OCI-LY1 (cell line): ENCODE measurements around the gene ABCA7.

Experiments
- H2AFZ ChIP-seq: fragments of 200-600 bp; sonication (generic), shearing (Covaris generic); 2 replicates; pipeline ENCODE4 v1.6.0; 2014; ENCODE audit warnings: antibody characterized with exemption, mild to moderate bottlenecking, low read length
- H3F3A ChIP-seq: fragments of 200-600 bp; sonication (generic), shearing (Covaris generic); 2 replicates; pipeline ENCODE4 v1.6.0; 2014; ENCODE audit warnings: mild to moderate bottlenecking, antibody characterized with exemption, low read length, moderate library complexity; ENCODE audit not compliant: insufficient read depth
- H3K27ac ChIP-seq: fragments of 200-600 bp; sonication (generic); 2 replicates; pipeline ENCODE4 v1.5.1; 2014; ENCODE audit warnings: low read length, mixed run types, mild to moderate bottlenecking, low read depth; ENCODE audit not compliant: poor library complexity, severe bottlenecking
- H3K27me3 ChIP-seq: fragments of 200-600 bp; sonication (generic); 2 replicates; pipeline ENCODE4 v1.6.0; 2014; ENCODE audit warnings: antibody characterized with exemption, mild to moderate bottlenecking, low read length, moderate library complexity; ENCODE audit not compliant: insufficient read depth
- H3K36me3 ChIP-seq: fragments of 200-600 bp; sonication (generic); 2 replicates; pipeline ENCODE4 v1.6.1; 2014; ENCODE audit warnings: mild to moderate bottlenecking, antibody characterized with exemption, low read length, moderate library complexity, mixed read lengths; ENCODE audit not compliant: insufficient read depth
- H3K4me1 ChIP-seq: fragments of 200-600 bp; sonication (generic); 2 replicates; pipeline ENCODE4 v1.5.1; 2014; ENCODE audit warnings: mild to moderate bottlenecking, low read length, moderate library complexity; ENCODE audit not compliant: insufficient read depth, severe bottlenecking
- H3K4me2 ChIP-seq: fragments of 200-600 bp; sonication (generic), shearing (Covaris generic); 2 replicates; pipeline ENCODE4 v1.6.1; 2014; ENCODE audit warnings: low read length
- H3K4me3 ChIP-seq: fragments of 200-600 bp; sonication (generic); 2 replicates; pipeline ENCODE4 v1.5.1; 2014; ENCODE audit warnings: low read length, low read depth, mild to moderate bottlenecking, mixed read lengths; ENCODE audit not compliant: poor library complexity, severe bottlenecking
- H3K79me2 ChIP-seq: fragments of 200-600 bp; shearing (Covaris generic); 2 replicates; pipeline ENCODE4 v1.6.1; 2016; ENCODE audit warnings: mixed run types, low read length, mixed read lengths; ENCODE audit not compliant: insufficient read depth
- H3K9ac ChIP-seq: fragments of 200-600 bp; sonication (generic), shearing (Covaris generic); 2 replicates; pipeline ENCODE4 v1.6.1; 2014; ENCODE audit warnings: mild to moderate bottlenecking, low read length, mixed read lengths
- H3K9me2 ChIP-seq: fragments of 200-600 bp; sonication (generic), shearing (Covaris generic); 2 replicates; pipeline ENCODE4 v1.6.1; 2014; ENCODE audit warnings: low read depth, mild to moderate bottlenecking, low read length, mixed read lengths
- H3K9me3 ChIP-seq: fragments of 200-600 bp; shearing (Covaris generic); 2 replicates; pipeline ENCODE4 v1.6.1; 2014; ENCODE audit warnings: low read length, mixed read lengths
- H4K20me1 ChIP-seq: fragments of 200-600 bp; sonication (generic), shearing (Covaris generic); 2 replicates; pipeline ENCODE4 v1.6.0; 2016; ENCODE audit warnings: mild to moderate bottlenecking, low read length; ENCODE audit not compliant: insufficient read depth
- EZH2 ChIP-seq: fragments of 200-600 bp; sonication (generic), shearing (Covaris generic); IDR thresholded peaks from 2 replicates; pipeline ENCODE4 v1.8.0; 2017; ENCODE audit warnings: borderline replicate concordance, mixed run types, mild to moderate bottlenecking, antibody characterized with exemption, low read length, moderate library complexity, mixed read lengths
- TF ChIP-seq, protein P1 (sequence below): fragments of 200-600 bp; sonication (generic), shearing (Covaris generic); IDR thresholded peaks from 2 replicates; pipeline ENCODE4 v1.5.1; 2017; ENCODE audit warnings: mild to moderate bottlenecking, antibody characterized with exemption, low read length, moderate library complexity, mixed read lengths

ABCA7 gene

DNA sequence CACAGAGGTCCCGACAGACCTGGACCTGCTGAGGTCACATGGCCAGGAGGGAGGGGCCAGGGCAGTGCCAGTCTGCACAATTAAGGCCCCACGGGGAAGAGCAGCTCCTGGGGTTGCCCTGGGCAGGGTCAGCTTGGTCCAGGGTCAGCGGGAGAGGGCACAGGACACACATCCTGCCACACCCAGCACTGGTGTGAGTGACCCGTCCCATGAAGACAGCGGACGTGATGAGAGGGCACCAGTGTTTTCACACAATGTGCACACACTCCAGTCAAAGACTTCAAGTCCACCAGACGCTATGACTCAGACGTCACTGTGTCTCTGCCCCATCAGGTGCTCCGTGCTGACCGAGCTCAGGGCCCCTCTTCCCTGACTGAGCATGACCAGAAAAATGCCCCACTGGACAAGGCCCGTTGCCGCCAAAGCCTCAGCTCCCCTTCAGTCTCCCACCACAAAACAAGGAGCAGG, 23.2 kb upstream of the ABCA7 start:
- Histone ChIP-seq H3K27ac (peak overlapping the region; percentile 6), H3K9me3 (no peaks in the 10 kb centered on the region), H4K20me1 (no peaks in the 10 kb centered on the region), H3F3A (no peaks in the 10 kb centered on the region), H3K4me2 (peak overlapping the region; percentile 99), H3K4me3 (peak overlapping the region; percentile 99), H3K9me2 (no peaks in the 10 kb centered on the region), H3K9ac (no peak overlapping the region; the same call in 1 of the 2 replicates), H3K4me1 (peaks cover 52% of the 10 kb centered on the region), H3K27me3 (no peaks in the 10 kb centered on the region), H2AFZ (no peak overlapping the region), H3K79me2 (peaks cover 54% of the 10 kb centered on the region), H3K36me3 (peaks cover 42% of the 10 kb centered on the region)
- TF ChIP-seq, protein P1, sequence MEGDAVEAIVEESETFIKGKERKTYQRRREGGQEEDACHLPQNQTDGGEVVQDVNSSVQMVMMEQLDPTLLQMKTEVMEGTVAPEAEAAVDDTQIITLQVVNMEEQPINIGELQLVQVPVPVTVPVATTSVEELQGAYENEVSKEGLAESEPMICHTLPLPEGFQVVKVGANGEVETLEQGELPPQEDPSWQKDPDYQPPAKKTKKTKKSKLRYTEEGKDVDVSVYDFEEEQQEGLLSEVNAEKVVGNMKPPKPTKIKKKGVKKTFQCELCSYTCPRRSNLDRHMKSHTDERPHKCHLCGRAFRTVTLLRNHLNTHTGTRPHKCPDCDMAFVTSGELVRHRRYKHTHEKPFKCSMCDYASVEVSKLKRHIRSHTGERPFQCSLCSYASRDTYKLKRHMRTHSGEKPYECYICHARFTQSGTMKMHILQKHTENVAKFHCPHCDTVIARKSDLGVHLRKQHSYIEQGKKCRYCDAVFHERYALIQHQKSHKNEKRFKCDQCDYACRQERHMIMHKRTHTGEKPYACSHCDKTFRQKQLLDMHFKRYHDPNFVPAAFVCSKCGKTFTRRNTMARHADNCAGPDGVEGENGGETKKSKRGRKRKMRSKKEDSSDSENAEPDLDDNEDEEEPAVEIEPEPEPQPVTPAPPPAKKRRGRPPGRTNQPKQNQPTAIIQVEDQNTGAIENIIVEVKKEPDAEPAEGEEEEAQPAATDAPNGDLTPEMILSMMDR, result no peak
- no peak for TF ChIP-seq EZH2

DNA sequence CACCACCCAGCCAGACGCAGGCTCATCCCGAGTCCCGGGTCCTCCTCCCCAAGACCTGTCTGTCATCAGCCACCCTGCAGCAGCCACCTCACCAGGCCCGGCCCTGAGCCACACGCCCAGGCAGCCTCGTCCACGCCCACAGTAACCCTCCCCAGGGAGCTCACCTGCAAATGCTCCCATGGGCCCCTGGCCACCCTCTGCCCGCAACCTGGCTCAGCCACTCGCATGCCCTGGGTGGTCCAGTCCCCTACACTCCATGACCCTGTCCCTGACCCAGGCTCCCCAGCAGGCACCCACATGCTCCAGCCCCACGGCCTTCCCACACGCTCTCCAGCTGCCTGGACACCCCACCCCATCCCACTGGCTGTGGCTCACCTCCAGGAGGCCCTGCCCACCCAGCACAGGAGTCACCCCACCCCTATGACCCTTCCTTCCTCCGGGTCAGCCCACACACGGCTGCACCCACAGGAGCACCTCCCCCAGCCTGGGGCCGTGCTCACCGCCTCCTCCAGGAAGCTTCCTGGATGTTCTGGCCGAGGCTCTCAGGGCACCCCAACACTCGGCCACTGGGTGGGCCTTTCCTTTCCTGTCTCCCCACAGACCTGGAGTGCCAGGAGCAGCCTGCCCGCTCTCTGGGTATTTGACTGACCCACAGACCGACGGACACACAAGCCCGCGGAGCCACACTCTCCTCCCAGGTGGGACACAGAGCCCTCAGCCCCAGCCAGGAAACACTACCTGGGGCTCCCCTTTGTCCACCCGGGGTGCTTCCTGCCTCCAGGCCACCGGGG, 22.6 kb upstream of the ABCA7 start:
- peaks cover 59% of the 10 kb centered on the region for H3K4me1 ChIP-seq
- peak overlapping the region; percentile 22 for H3K27ac ChIP-seq
- no peak overlapping the region for H2AFZ ChIP-seq
- H3K27me3 ChIP-seq, result no peaks in the 10 kb centered on the region
- H3K4me3 ChIP-seq, result peak overlapping the region; percentile 99
- TF ChIP-seq, protein P1, result no peak
- TF ChIP-seq EZH2, result no peak
- peak overlapping the region; percentile 99 for H3K4me2 ChIP-seq
- peaks cover 54% of the 10 kb centered on the region for H3K79me2 ChIP-seq
- no peaks in the 10 kb centered on the region for H3K9me3 ChIP-seq
- peak overlapping the region; percentile 15; the same call in 1 of the 2 replicates for H3K9ac ChIP-seq
- H3K36me3 ChIP-seq, result peaks cover 35% of the 10 kb centered on the region
- H3F3A ChIP-seq, result no peaks in the 10 kb centered on the region
- H3K9me2 ChIP-seq, result no peaks in the 10 kb centered on the region
- H4K20me1 ChIP-seq, result no peaks in the 10 kb centered on the region

DNA sequence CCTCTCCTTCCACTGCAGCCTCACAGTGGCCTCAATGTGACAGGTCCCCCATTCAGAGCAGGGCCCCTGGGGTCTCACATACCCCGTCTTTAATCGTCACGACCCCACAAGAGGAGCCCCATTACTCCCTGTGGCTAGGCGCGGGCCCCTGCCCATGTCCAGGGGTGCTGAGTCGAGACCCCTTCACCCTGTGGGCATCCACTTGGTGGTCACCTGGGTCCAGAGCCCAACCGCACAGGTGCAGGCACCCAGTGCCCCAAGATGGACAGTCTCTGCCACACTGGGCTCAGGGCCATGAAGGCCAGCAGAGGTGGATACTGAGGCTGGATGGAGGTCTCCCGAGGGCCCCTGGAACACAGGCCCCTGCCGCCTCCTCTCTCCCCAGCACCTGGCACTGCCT, 22.0 kb upstream of the ABCA7 start:
- Histone ChIP-seq H3K27me3 (no peaks in the 10 kb centered on the region), H3K9me3 (no peaks in the 10 kb centered on the region), H3K9me2 (no peaks in the 10 kb centered on the region), H3K9ac (peak overlapping the region; percentile 99; the same call in 1 of the 2 replicates), H3K4me2 (peak overlapping the region; percentile 99), H3K4me1 (peaks cover 61% of the 10 kb centered on the region), H3K27ac (peak overlapping the region; percentile 75), H3K36me3 (peaks cover 30% of the 10 kb centered on the region), H3F3A (peaks cover 5% of the 10 kb centered on the region), H3K4me3 (peak overlapping the region; percentile 99), H4K20me1 (no peaks in the 10 kb centered on the region), H2AFZ (no peak overlapping the region), H3K79me2 (peaks cover 54% of the 10 kb centered on the region)
- TF ChIP-seq, protein P1, result no peak
- no peak for TF ChIP-seq EZH2
